SU-DHL-6 (cell line): ENCODE measurements around the gene MOV10.

ENCODE experiments used
- H2AFZ ChIP-seq: fragments of 200-600 bp; sonication (generic); 2 replicates; pipeline ENCODE4 v1.6.1; 2014; ENCODE audit warnings: low read depth, mild to moderate bottlenecking, moderate library complexity, mixed read lengths, antibody characterized with exemption, low read length; ENCODE audit not compliant: severe bottlenecking
- H3F3A ChIP-seq: fragments of 200-600 bp; shearing (Covaris generic); 2 replicates; pipeline ENCODE4 v1.6.0; 2016; ENCODE audit warnings: antibody characterized with exemption, mild to moderate bottlenecking; ENCODE audit not compliant: insufficient read depth
- H3K27ac ChIP-seq: fragments of 200-600 bp; sonication (generic); 2 replicates; pipeline ENCODE4 v1.5.1; 2016; ENCODE audit warnings: low read depth, mild to moderate bottlenecking, low read length, moderate library complexity, mixed read lengths
- H3K27me3 ChIP-seq: fragments of 200-600 bp; sonication (generic), shearing (Covaris generic); 2 replicates; pipeline ENCODE4 v1.6.0; 2014; ENCODE audit warnings: mild to moderate bottlenecking, low read length
- H3K36me3 ChIP-seq: fragments of 200-600 bp; sonication (generic); 2 replicates; pipeline ENCODE4 v1.6.1; 2014; ENCODE audit warnings: mild to moderate bottlenecking, low read length, mixed read lengths
- H3K4me2 ChIP-seq: fragments of 300-600, 200-600 bp; shearing (Covaris generic), sonication (generic); 2 replicates; pipeline ENCODE4 v1.6.0; 2014; ENCODE audit warnings: low read length, low read depth, mild to moderate bottlenecking; ENCODE audit not compliant: poor library complexity, severe bottlenecking
- H3K4me3 ChIP-seq: fragments of 200-600 bp; sonication (generic); 2 replicates; pipeline ENCODE4 v1.5.1; 2014; ENCODE audit warnings: antibody characterized with exemption, low read length, mild to moderate bottlenecking, mixed read lengths; ENCODE audit not compliant: insufficient read depth, poor library complexity, severe bottlenecking
- H3K79me2 ChIP-seq: fragments of 200-600 bp; sonication (generic); 2 replicates; pipeline ENCODE4 v1.6.1; 2014; ENCODE audit warnings: mild to moderate bottlenecking, low read length, moderate library complexity; ENCODE audit not compliant: insufficient read depth
- H3K9ac ChIP-seq: fragments of 200-600 bp; sonication (generic); 2 replicates; pipeline ENCODE4 v1.7.0; 2014; ENCODE audit warnings: mild to moderate bottlenecking, low read length
- H3K9me2 ChIP-seq: fragments of 200-600 bp; sonication (generic); replicated peaks from 2 replicates; pipeline ENCODE4 v1.6.1; 2014; ENCODE audit warnings: low read length; ENCODE audit not compliant: insufficient read depth
- H3K9me3 ChIP-seq: fragments of 200-600 bp; sonication (generic); 2 replicates; pipeline ENCODE4 v1.6.1; 2014; ENCODE audit warnings: low read length, mixed read lengths; ENCODE audit not compliant: insufficient read depth
- H4K20me1 ChIP-seq: fragments of 200-600 bp; sonication (generic); 2 replicates; pipeline ENCODE4 v1.6.1; 2014; ENCODE audit warnings: low read depth, mild to moderate bottlenecking, antibody characterized with exemption, low read length, moderate library complexity, mixed read lengths
- CTCF ChIP-seq: fragments of 200-600 bp; sonication (generic); IDR thresholded peaks from one replicate; pipeline ENCODE4 v1.5.1; 2017; ENCODE audit warnings: antibody characterized with exemption, mild to moderate bottlenecking, low read length, moderate library complexity; ENCODE audit not compliant: insufficient read depth, poor library complexity, severe bottlenecking
- EZH2phosphoT487 ChIP-seq: fragments of 200-600 bp; sonication (generic), shearing (Covaris generic); conservative IDR thresholded peaks from 2 replicates; pipeline ENCODE4 v1.6.1; 2018; ENCODE audit warnings: mild to moderate bottlenecking, antibody characterized with exemption, low read length, moderate library complexity, mixed read lengths

The MOV10 gene

DNA sequence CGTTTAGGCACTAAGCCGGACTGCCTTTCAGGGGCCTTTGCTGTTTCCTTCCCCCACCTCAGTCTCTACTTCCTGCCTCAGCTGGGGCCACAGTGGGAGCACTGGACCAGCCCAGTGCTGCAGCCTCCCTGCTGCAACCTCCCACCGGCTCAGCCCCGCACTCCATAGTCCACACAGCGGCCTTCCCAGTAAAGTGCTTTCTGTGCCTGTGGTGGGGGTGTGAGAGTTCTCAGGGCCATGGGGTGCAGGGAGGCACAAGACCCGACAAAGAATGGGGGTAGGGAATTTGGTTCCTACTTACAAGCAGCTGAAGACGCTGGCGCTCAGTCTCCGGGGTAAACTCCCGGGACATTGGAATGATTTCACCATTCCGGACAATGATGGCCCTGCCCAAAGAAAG lies 37.2 kb downstream of the MOV10 start:
- Histone ChIP-seq H3F3A (peaks cover 11% of the 10 kb centered on the region; the same call in 1 of the 2 replicates), H3K27me3 (no peaks in the 10 kb centered on the region)
- TF ChIP-seq EZH2phosphoT487 (no peak), CTCF (no peak)

DNA sequence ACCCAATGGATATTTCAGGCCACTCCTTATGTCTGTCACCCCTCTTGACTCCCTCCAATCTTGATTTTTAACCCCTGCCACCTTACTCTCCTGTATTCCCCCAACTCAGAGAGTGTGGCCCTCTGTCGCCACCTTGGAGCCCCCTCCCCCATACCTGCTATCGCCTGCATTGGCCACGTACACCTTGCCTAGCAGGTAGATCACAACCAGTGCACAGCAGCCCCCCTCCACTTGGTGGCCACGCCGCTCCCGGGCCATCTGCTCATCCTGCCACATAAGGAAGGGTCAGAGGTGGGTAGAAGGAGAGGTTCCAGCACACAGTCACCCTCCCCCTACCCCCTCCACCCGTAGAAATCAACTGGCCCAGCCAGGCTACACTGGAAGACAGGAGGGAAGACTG lies 37.7 kb downstream of the MOV10 start:
- Histone ChIP-seq H3K27ac (no peak overlapping the region), H3K27me3 (no peaks in the 10 kb centered on the region), H3K4me2 (no peak overlapping the region), H3F3A (peaks cover 11% of the 10 kb centered on the region; the same call in 1 of the 2 replicates), H3K9me2 (no peaks in the 10 kb centered on the region), H3K9ac (no peak overlapping the region), H3K36me3 (no peaks in the 10 kb centered on the region), H3K79me2 (no peaks in the 10 kb centered on the region), H4K20me1 (no peaks in the 10 kb centered on the region), H3K4me3 (no peak overlapping the region), H2AFZ (no peak overlapping the region), H3K9me3 (no peaks in the 10 kb centered on the region)
- TF ChIP-seq CTCF (no peak), EZH2phosphoT487 (no peak)

More for the DNA sequence above, 37.2 kb downstream of the MOV10 start:
- Histone ChIP-seq H3K36me3 (no peaks in the 10 kb centered on the region), H4K20me1 (no peaks in the 10 kb centered on the region), H3K4me3 (no peak overlapping the region), H3K9me3 (no peaks in the 10 kb centered on the region), H3K9me2 (no peaks in the 10 kb centered on the region), H3K79me2 (no peaks in the 10 kb centered on the region), H3K27ac (no peak overlapping the region), H3K4me2 (no peak overlapping the region), H3K9ac (no peak overlapping the region), H2AFZ (no peak overlapping the region)

DNA sequence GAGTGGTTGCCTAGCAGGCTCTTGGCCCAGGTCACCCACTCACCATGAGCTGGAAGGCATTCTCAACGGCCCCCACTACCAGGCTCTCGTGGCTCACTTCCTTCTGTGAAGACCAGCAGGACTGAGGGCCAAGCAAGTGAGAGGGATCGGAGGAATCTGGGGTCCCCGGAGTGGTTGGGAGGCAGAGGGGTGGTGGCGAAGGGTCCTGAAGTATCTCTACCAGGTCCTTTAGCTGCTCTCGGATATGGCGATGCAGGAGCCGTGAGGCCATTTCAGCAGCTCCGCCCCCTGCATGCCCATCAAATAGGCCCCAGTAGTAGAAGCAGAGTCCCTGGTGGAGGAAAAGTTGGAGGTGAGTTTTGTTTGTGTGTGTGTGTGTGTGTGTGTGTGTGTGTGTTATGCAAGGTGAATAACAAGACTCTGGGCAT lies 38.3 kb downstream of the MOV10 start:
- H3F3A ChIP-seq = peaks cover 11% of the 10 kb centered on the region; the same call in 1 of the 2 replicates
- H3K4me3 ChIP-seq = no peak overlapping the region
- H3K9me3 ChIP-seq = no peaks in the 10 kb centered on the region
- TF ChIP-seq CTCF (no peak), EZH2phosphoT487 (no peak)
- no peak overlapping the region for H2AFZ ChIP-seq
- no peaks in the 10 kb centered on the region for H4K20me1 ChIP-seq
- no peak overlapping the region for H3K27ac ChIP-seq
- no peaks in the 10 kb centered on the region for H3K9me2 ChIP-seq
- H3K79me2 ChIP-seq = no peaks in the 10 kb centered on the region
- no peaks in the 10 kb centered on the region for H3K27me3 ChIP-seq
- H3K4me2 ChIP-seq = no peak overlapping the region
- no peaks in the 10 kb centered on the region for H3K36me3 ChIP-seq
- no peak overlapping the region for H3K9ac ChIP-seq
